Inflammatory macrophage treated with lipopolysaccharide for 1 hour (primary cell): Measurements from ENCODE around the gene CSNK2A1.

Experiments
- DNase-seq, 2 donors: peaks; one replicate each; pipeline ENCODE4 v3.0.0-alpha.2; 2020 to 2022

Gene CSNK2A1

DNA sequence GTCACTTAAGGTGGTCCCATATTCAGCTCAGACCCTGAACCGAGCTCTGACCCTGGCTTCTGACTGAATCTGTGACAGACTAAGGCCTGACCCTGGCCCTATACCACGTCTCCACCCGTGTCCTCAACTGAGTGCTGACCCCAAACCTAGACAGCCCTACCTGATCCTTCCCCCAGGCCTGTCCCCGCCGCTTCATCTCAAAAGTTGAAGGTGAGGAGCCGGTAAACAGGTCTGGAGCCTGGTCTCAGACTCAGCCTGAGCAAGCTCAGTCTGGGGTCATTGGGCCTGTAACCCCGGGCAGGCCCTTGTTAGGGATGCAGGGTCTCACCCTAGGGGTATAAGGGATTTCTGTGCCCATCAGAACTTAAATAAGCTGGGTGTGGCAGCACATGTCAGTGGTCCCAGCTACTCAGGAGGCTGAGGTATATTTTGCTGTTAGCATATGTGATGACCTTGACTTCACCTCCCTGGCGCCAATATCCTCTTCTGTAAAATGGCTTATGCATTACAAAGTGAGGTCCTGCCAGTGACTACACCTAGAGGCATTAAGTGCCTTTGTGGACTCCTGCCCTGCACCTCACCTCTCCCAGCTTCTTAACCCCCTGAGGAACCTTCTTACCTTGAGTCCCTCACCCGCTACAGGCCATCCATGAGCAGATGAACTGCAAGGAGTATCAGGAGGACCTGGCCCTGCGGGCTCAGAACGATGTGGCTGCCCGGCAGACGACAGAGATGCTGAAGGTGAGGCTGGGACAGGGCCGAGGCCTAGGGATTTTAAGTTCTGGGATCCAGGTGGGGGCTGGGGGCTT lies 115.5 kb downstream of the CSNK2A1 start:
- no peak for DNase-seq

- no peak for DNase-seq
These were observed 116.2 kb downstream of the CSNK2A1 start for GRCh38 chr20:427401-427800.

DNA sequence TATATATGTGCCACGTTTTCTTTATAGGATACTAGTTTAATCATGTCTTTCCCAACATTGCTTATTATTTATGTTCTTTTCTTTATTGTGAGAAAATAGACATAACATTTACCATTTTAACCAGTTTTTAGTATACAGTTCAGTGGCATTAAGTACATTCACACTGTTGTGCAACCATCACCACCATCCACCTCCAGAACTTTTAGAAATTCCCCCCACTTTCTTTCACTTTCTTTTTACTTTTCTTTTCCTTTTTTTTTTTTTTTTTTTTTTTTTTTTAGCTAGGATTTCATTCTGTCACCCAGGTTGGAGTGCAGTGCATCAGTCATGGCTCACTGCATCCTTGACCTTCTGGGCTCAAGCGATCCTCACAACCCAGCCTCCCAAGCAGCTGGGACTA lies 117.0 kb downstream of the CSNK2A1 start:
- peak; percentile 20 to 38 for DNase-seq
